PC-9 (cell line): Measurements from ENCODE around the gene RGPD6.
"Not testable (repeated sequence)": the region's sequence is repeated elsewhere in the genome, so short reads cannot be mapped to it uniquely, and the experiment has no call there.

ENCODE experiments used
- CTCF ChIP-seq: fragments of 200-600 bp; sonication (generic); conservative IDR thresholded peaks from 2 replicates; pipeline ENCODE4 v1.6.1; 2017; ENCODE audit warnings: mixed run types, antibody characterized with exemption, mild to moderate bottlenecking, moderate library complexity
- EZH2 ChIP-seq: fragments of 200-600 bp; sonication (generic); IDR thresholded peaks from 2 replicates; pipeline ENCODE4 v1.8.0; 2017; ENCODE audit warnings: antibody characterized with exemption, low read depth

GRCh38 chr2:110576763-110577416 is at the start of gene RGPD6:
- not testable (repeated sequence) for TF ChIP-seq CTCF, EZH2
